ENCODE results near the gene SYNPR.

SYNPR gene

DNA sequence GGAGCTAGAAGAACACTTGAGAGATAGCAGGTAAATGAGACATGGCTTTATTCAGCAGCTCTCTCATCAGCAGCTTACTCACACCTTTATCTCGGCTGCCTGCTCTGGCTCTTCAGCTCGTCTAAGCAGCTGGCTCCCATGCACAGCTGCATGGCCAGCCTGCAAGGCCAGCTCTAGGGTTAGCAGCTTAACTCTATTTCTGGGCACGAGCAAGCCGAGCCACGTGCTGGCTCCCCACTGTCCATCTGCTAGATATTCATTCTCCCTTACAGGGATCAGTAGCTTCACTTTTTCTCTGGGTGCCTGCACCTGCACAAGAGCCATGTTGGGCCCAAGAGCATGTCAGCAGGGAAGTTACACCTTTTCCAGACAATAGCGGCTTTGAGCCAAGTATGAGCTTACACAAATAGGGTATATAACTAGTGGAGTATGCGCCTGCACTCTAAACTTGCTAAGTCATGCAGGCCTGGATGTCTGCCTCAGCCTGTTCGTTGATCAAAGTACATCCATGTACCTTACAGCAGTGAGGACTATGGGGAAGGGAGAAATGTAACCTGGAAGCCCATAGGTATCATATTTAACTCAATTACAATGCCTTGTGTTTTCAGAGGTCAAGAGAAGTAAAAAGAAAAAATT is 199.5 kb downstream of the SYNPR start:
- DNase-seq = no peak

DNA sequence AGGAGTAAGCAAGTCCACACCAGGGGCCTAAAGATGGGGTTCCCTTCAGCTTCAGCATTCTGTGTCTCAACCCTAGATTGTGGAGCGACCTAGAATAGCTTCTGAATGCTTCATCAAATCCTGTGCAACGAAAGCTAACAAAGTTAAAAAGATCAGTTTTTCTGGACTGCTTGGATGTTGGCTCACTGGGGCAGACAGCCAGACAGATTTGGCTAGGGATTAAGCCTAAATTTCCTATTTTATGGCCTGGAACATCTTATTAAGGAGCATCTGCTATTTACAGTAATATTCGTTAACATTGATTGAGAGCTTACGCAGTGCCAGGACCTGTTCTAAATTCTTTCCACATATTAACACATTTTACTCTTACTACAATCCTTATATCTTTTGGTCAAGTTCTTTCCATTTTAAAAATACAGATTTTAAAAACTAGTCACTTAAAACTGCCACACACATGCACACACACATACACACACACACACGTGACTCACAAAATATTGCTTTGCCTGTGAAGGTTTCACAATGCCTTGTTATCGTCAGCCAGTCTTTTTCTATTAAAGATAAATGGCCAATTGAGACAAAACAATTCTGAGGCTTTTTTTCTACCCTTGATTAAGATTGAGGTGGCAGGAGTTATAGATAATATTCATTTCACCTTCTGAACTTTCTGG is 201.0 kb downstream of the SYNPR start:
- no peak for DNase-seq

DNA sequence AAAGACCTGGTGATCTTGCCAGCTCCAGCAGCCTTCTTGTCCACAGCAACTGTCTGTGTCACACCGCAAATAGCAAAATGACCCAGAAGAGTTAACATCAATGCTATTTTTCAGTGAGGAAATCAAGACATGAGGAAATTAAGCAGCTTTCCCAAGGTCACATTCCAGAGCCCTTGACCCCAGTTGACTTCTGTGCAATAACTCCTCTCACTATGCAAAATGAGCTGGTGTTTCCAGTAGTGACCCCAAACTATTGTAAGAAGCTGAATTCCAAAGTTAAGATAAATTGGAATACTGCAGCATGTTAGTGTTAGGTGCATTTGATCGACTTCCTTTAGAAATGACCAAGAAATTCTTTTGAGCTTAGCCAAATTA is 201.5 kb downstream of the SYNPR start:
- DNase-seq = no peak

DNA sequence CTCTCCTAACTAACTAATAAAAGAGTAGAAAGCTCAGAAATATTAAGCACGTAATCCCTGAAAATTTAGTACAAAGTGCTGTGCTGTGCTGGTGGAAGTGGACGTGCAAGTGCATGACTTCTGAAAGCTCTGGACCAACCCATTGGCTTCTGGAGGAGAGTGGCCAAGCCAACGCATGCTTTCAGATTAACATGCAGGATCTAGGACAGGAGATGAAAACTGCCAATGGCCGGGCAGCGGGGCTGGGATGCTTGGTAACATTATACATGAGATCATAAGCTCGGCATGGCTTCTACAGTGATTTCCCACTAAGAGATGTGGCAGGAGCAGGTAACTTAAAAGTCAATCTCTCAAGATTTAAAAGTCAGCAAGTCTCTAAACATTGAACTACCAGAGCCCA is 203.5 kb downstream of the SYNPR start:
- DNase-seq = no peak

DNA sequence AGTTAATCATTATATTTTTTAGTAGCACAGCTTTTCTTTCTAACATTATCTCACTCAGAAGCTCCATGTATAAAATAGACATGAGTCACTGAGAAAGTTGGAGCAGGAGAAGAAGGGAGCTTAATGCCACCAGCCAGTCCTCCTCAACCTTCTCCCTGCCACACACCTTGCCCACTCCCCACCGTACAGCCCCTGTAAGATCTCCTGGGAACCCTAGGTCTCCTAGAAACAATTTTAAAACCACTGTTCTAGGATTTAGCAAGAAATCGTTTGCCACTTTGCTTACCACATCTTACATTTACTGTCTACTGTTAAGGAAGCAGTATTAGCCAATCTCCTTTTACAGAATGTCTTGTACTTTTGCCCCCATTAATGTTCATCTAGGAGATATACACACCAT is 204.2 kb downstream of the SYNPR start:
- no peak for DNase-seq

DNA sequence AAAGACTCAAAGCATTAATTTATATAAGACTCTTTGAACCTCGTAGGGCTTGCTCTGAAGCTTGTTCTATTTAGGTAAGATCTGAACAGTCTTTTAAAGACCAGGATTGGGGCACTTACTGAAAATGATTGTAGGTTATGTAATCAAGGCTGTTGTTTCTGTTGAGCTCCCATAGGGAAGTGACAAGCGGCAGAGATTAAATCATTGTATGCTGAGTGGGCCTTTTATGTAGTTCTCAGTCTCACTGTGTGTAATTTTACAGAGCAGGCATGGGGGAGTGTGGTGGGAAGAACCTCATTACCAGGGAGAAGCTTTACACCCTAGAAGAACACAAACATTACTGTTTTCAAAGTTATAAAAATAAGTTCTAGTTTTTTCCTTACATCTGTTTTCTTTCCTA is 214.4 kb downstream of the SYNPR start:
- DNase-seq = no peak

DNA sequence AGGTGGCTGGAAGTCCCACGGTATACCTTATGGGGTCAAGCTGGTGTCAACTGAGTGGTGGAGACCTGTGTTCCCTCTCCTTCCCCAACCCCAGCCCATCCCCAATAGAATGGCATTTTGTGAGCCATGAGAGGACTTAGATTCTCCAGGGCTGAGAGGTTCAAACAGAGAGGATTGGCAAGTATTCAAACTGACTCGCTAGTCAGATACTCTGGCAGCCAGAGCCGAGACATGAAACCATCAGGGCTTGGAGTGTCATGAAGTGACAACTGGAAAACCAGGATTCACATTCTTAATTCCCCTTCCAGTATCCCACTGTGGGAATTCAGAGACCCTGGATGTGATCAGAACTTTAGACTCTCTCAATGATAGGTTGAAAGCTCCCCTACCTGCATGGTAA is 215.0 kb downstream of the SYNPR start:
- DNase-seq = peak; percentile 61

DNA sequence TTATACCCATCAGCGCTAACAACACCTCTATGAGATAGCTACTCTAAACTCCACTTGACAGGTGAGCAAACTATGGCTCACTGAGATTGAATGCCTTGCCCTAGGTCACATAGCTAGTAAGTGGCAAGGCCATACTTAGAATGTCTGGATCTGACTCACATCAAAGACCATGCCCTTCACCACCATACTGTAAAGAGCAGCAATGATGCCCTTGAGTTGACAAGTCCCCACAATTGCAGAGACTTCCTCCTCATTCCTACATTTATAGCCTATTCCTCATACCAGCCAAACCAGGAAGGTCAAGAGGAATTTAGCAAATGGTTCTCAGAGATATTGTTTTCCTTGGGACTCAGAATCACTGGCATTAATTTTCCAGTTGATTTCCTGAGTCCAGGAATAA is 216.5 kb downstream of the SYNPR start:
- no peak for DNase-seq

DNA sequence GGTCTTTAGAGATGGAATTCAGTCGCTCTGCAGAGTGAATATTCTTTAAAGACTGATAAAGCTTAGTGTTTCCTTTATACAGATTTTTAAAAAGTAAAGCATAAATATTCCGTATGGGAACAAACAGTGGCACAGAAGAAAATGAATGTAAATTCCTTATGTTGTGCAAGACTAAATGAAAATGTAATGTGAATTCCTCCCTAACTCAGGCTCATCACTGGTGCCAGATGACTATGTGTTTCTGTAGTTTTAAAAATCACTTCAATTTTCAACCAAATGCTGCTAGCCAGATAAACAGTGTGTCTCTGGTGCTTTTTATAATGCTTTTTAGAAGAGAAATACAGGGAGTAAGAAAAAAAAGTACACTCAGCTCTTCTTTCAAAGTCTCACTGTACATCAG is 219.5 kb downstream of the SYNPR start:
- DNase-seq = no peak

DNA sequence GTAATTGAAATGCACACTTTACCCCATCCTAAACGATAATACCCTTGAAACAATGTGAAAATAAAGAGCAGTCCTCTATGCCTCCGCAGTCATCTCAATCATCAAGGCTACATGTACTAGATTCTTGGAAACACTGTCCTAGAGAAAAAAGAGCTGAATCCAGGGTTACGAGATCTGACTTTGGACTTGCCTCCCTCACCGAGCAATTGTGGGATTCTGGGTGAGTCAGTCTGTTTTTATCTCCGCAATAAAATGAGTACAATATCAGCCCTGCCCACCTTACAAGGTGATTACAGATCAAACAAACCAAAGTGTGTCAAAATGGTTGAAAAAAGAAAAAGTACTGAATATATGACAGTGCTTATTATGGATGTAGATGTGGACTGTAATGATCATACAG is 222.1 kb downstream of the SYNPR start:
- DNase-seq = no peak

DNA sequence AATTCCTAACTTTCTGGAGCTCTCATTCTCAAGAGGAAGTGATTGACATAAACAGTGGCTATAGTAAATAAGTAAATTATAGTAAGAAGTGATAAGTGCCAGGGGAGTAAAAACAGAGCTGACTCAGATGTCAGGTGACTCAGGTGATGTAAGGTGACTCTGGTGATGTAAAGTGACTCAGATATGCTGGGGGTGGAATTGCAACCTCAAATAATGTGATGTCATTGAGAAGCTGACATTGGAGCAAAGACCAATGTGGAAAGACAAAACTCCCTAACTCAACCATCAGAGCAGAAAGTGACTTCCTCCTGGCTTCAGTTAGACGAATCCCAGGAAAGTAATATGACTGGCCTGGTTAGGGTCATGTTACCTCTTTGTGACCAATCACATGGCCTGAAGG is 230.2 kb downstream of the SYNPR start:
- DNase-seq = peak; percentile 3

DNA sequence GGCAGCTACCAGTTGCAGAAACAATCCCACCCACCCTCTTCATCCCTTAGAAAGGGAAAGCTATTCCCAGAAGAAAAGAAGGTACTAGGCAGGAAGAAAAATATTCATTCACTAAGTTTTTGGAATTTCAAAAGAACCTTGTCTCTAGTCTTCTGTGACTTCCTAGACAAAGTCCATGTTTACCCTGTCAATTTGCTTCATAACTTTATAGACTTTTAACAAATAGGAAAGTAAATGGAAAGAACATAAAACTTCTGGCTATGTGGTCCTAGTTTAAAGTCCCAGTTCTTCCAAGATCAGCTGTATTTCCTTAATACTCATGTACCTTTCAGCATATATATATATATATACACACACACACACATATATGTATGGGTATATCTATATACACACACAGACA is 230.7 kb downstream of the SYNPR start:
- DNase-seq = no peak

DNA sequence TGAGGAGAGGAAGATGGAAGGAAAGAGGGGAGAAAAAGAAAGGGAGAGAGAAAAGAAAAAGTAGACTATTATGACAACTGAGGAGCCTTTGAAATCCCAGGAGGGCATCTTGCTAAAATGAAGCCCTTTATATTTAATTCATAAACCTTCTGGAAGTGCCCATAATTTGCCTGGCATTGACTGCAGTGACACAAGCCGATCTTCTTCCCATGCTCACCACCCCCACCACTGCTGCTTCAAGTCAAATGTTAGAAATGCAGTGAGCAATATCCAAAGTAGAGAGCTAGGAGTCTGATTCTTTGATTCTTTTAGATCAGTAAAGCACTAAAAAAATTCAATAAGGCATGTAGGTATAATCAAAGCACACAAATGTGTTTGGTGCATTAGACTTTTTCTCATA is 235.7 kb downstream of the SYNPR start:
- no peak for DNase-seq

DNA sequence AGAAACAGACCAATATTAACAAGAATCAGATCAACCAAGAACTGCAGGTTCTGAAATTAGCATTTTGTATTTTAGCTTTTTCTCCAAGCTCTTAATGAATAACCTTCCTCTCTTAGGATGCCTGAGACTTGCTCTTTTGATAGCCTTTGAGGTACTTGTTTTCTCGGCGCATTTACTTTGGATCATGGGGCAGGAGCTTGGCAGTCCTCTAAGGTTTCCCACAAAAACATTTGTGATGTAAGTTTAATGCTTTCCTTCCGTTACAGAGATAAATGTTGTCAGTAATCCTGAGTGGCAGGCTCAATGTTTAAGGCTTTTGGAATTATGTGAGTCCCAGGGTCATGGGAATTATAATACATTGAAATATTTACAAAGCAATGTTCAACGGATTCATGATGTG is 236.6 kb downstream of the SYNPR start:
- DNase-seq = no peak

DNA sequence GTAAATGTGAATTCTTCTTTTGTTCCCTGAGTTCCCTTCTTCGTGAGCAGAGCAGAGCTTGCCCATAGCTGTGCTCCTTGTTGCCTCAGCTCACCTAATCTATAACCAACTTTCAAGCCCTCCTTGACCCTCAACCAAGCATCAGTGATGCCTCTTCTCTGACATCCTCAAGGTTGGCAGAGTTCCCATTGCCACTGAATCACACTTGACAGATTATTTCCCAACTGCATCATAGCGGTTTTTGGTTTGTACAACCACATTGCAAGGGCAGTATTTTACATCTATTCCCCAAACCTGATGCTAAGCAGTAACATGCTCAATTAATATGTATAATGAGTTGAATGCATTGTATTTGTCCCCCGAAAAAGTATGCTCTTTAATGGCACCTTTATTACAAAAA is 241.3 kb downstream of the SYNPR start:
- peak; percentile 61 for DNase-seq

DNA sequence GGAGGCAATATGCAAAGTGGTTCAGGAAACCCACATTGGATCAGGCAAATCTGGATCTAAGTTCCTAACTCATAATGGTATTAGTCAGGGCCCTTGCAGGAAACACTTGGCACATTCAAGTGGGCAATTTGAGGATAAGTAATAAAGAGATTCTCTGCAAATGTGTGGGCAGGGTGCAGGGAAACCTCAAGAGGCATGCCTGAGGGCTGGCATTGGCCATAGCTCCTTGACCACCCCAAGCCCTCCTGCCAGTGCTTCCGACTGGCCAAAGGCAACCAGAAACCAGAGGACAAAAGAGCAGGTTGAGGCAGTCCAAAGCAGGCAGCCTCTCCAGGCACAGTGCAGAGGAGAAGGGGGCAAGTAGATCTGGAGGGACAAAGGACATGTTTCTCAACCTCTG is 243.5 kb downstream of the SYNPR start:
- no peak for DNase-seq

DNA sequence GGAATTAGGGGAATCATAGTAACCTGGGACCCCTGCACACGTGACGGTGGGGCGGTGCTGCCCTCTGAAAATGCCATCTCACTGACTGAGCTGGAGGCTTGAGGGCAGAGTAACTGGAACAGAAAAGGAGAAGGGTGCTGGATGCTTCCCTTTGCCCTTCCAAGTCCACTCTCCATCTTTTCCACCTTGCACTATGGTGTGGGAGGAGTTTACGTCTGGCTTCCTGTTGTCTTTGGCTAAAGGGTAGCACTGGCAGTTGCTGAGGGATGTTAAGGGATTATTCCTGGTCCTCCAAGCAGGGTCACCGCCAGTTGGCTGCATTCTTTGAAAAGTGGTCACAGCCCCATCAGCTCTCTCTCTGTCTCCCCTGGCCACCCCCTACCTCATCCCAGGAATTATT is 245.0 kb downstream of the SYNPR start:
- peak; percentile 39 for DNase-seq

DNA sequence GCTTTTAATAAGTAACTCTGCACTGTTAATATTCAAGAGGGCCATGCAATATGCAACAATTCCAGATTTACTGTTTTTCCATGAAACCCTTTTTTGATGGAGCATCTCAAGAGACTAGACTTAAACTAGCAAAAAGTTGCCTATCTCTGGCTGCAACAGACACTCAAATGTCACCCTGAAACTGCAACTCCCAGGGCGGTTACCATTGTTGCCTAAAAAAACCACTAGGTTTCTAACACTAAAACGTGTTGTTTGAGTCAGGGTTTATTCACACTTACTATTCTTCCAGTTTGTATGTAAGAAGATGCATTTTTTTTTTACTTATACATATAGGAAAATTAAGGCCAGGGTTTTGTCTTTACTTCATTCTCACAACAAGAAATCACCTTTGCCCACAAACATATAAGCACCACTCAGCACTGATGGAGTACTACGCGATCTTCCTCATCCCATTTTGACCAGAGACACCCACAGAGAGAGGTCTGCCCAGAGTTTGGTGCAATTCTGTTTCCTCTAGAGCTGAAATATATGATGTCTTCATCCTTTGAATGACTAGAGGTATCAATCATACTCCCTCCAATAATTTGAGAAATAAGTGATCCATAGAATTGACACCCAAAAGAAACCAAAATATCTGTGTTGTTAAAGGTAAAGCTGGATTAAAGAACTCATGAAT is 250.4 kb downstream of the SYNPR start:
- DNase-seq = no peak

DNA sequence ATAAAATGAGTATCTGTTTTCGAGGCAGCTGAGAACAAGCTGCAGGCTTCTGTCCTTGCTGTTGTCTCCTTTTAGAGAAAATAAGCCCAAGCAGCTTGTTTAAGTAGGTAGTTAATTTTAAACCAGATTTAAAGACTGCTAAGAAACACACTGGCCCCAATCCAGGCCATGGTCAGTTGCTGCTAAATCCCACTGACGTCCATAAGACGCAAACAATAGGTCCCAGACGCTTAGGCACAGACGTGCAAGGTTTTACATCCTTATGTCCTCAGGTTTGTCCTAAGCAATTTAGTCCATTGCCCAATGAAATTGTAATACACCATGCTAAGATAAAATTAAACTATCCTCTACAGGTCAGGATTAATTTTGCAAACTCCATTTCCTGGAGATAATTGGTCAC is 254.4 kb downstream of the SYNPR start:
- DNase-seq = no peak

DNA sequence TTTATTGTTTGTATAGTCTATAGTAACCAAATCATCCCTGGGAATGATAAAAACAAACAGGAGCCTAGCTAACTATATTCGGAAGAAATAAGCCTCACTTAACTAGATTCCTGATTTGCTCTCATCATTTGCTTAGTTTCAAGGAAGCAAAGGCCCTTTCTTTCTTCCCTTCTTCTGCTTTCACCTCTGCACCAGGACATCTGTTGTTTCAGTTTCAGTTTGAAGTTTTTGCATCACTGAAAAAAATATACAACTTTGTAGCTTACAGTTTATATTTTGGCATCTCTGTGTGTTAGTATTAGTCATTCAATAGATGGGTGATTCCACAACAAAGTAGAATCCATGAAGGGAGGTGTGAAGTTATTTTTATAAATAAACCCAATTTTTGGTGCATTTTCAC is 260.8 kb downstream of the SYNPR start:
- no peak for DNase-seq

DNA sequence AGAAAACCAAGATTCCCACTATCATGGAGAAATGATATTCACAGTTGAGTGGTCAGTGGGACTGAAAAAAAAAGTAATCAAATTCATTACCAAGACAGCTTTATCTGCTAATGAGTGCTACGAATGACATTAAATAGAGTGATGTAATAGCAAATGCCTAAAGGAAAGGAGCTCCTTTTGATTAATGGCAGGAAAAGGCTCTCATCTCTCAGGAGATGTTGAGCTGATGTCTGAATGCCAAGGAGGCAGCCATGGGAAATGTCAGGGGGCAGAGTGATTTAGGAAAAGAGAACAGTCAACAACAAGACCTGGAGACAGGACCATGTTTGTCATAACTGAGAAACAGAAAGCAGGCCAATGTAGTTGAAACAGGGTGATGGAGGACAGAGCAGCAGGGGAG is 277.7 kb downstream of the SYNPR start:
- DNase-seq = no peak

DNA sequence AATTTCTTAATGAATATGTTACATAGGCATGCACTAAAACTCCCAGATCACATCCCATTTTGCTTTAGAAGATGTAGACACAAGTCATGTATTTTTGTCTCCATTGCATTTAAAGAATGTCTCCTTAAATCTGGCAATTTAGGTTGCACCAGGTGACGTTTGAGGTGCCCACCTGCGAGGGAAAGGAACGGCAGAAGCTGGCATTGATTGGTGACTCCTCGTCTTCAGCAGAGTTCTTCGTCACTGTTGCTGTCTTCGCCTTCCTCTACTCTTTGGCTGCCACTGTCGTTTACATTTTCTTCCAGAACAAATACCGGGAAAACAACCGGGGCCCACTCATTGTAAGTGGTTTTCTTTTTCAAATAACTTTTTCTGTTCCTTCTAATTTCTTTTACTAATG is 278.3 kb downstream of the SYNPR start:
- DNase-seq = no peak

DNA sequence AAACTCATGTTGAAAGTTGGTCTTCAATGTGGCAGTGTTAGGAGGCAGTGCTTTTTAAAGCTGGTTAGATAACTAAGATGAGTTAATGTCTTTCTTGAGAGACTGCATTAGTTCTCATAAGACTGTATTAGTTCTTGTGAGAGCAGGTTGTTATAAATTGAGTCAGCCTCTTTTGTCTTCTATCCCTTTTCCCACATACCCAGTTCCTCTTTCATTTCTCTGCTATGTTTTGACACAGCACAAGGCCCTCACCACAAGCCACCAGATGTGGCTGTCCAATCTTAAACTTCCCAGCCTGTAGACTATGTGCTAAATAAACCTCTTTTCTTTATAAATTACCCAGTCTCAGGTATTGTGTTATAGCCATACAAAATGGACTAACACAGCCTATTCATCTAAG is 279.8 kb downstream of the SYNPR start:
- no peak for DNase-seq

DNA sequence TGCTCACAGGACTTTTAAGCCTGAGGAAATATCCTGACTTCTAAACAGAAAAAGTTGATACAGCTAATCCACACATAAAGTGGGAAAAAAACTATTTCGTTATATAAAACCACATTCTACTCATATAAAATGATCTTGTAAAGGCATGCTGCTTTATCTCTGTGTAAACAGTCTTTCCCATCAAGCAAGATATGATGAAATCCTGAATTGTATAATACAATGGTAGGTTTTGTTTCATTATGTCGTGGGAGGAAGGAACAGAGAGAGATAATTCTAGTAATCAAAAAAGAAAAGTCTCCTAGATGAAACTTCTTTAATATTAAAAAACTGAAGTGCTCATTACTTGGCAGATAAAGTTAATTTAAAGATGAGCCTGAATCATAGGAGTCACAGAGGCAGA is 281.8 kb downstream of the SYNPR start:
- DNase-seq = no peak

DNA sequence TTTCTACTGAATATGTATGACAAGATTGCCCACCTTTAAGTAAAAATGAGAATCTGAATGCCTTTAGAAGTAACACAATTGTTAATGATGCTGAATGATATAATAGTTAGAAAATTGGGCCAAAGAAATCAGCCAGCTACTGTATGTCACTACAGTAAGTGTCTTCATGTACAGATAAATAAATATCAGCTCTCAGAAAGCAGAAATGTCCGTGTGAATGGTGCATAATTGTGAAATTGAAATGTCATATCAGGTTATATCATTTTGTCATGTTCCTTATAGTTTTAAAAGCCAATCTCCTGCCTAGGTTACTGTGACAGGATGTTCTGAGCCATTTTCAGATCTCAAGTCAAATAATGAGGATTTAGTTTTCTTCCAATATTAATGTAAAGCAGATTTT is 283.8 kb downstream of the SYNPR start:
- no peak for DNase-seq

Data from fibroblast of skin of right biceps (primary cell).